NCI-H510A treated with DMSO at 0.1 percent for 48 hours (cell line): ENCODE measurements around the gene WNK2.

Experiments used
- DNase-seq: peaks from one replicate; lab custom pipeline; 2025; lab: John Stamatoyannopoulos, UW

The WNK2 gene

GRCh38 chr9:93266521-93267001 lies 82.6 kb downstream of the WNK2 start:
- DNase-seq: no peak

- no peak for DNase-seq
These were observed 83.2 kb downstream of the WNK2 start for GRCh38 chr9:93267091-93267541.

- DNase-seq: no peak
These were observed 84.0 kb downstream of the WNK2 start for GRCh38 chr9:93267681-93268505.

GRCh38 chr9:93268551-93269314 lies 84.8 kb downstream of the WNK2 start:
- peak; percentile 91 for DNase-seq

GRCh38 chr9:93270976-93271375 lies 87.0 kb downstream of the WNK2 start:
- DNase-seq: no peak

GRCh38 chr9:93276973-93277372 lies 93.0 kb downstream of the WNK2 start:
- DNase-seq: peak; percentile 2

- DNase-seq: no peak
These were observed 94.2 kb downstream of the WNK2 start for GRCh38 chr9:93278144-93278543.

GRCh38 chr9:93280661-93281259 lies 96.8 kb downstream of the WNK2 start:
- no peak for DNase-seq

- DNase-seq: peak; percentile 62
These were observed 102.6 kb downstream of the WNK2 start for GRCh38 chr9:93286252-93287188.

- DNase-seq: no peak
These were observed 103.2 kb downstream of the WNK2 start for GRCh38 chr9:93287189-93287552.

- DNase-seq: no peak
These were observed 103.7 kb downstream of the WNK2 start for GRCh38 chr9:93287593-93287992.

GRCh38 chr9:93288341-93288740 lies 104.4 kb downstream of the WNK2 start:
- DNase-seq: no peak

- no peak for DNase-seq
These were observed 105.2 kb downstream of the WNK2 start for GRCh38 chr9:93288891-93289883.

- DNase-seq: no peak
These were observed 106.8 kb downstream of the WNK2 start for GRCh38 chr9:93290495-93291434.

GRCh38 chr9:93291536-93292287 lies 107.8 kb downstream of the WNK2 start:
- DNase-seq: no peak

- DNase-seq: no peak
These were observed 108.3 kb downstream of the WNK2 start for GRCh38 chr9:93292288-93292615.

GRCh38 chr9:93292664-93293328 lies 108.9 kb downstream of the WNK2 start:
- no peak for DNase-seq

- no peak for DNase-seq
These were observed 110.1 kb downstream of the WNK2 start for GRCh38 chr9:93294011-93294410.
